SH-SY5Y (cell line): ENCODE data around the gene SCYGR8.

Source experiments
- GATA2 ChIP-seq: IDR thresholded peaks from 2 replicates; pipeline ENCODE4 v1.6.1; 2011; ENCODE audit warnings: mild to moderate bottlenecking, low read depth, low read length
- GATA3 ChIP-seq: IDR thresholded peaks from 2 replicates; pipeline ENCODE4 v1.6.1; 2011; ENCODE audit warnings: low read depth, mild to moderate bottlenecking, low read length, moderate library complexity

DNA sequence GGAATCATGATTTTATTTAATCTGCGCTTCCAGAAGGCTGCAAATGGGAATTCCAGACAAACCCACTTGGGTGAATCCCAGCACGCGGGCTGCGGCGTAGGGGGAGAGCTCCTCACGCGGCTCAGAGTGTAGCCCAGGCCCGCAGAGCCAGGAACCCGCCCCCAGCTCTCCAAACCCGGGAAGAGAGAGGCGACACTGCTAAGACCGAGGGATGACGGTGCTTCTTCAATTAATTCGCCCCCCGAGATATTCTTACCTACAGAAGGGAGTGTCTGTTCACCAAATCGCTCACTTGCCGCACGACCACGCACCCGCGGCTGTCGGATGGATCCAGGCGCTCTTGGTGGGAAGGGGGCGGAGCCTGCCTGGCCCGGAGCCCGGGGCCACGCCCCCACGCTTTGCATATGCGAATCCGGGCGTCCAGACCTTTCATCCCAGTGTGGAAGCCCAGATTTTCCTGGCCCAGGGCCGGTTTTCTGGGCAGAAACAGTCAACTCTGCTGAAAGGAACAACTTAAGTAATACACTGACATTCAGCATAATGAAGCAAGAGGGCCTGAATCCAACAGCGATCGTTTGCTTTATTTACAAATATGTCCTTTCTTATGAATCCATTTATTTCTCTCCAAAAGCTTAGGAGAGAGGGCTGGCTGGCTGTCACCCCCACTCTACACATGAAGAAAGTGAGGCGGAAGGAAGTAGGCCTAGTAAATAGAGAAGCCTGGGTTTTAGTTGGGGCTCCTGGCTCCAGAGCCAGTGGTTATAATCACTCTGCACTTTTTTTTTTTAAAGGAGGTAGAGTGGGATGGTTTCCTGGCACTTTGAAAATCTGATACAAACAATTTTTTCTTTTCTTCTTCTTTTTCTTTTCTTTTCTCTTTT lies 27.8 kb upstream of the SCYGR8 start, which contains the start of gene SLC19A3:
- TF ChIP-seq GATA3, result no peak
- no peak for TF ChIP-seq GATA2
